GM12891 (cell line): ENCODE measurements around the gene ALDH1L2.

Experiments
- PAX5 ChIP-seq: IDR thresholded peaks from 2 replicates; pipeline ENCODE4 v1.6.1; 2011; ENCODE audit warnings: low read length, moderate library complexity, mild to moderate bottlenecking; ENCODE audit not compliant: insufficient read depth, severe bottlenecking
- POLR2A ChIP-seq: IDR thresholded peaks from 2 replicates; pipeline ENCODE4 v1.6.1; 2011; ENCODE audit warnings: low read depth, low read length, control low read depth
- POLR2AphosphoS5 ChIP-seq: IDR thresholded peaks from 2 replicates; pipeline ENCODE4 v1.6.1; 2011; ENCODE audit warnings: low read depth, low read length, control low read depth
- SPI1 ChIP-seq: IDR thresholded peaks from 2 replicates; pipeline ENCODE4 v1.6.1; 2011; ENCODE audit warnings: low read depth, low read length, control low read depth
- TAF1 ChIP-seq: IDR thresholded peaks from 2 replicates; pipeline ENCODE4 v1.6.1; 2011; ENCODE audit warnings: low read depth, low read length, control low read depth

- no peak for TF ChIP-seq SPI1
- TF ChIP-seq POLR2AphosphoS5: no peak
- no peak for TF ChIP-seq PAX5
- no peak for TF ChIP-seq POLR2A
- TF ChIP-seq TAF1: no peak
Measured at GRCh38 chr12:105053116-105053572, 31.1 kb downstream of the ALDH1L2 start.
